ENCODE results near the gene IGFBP4.

Gene IGFBP4

DNA sequence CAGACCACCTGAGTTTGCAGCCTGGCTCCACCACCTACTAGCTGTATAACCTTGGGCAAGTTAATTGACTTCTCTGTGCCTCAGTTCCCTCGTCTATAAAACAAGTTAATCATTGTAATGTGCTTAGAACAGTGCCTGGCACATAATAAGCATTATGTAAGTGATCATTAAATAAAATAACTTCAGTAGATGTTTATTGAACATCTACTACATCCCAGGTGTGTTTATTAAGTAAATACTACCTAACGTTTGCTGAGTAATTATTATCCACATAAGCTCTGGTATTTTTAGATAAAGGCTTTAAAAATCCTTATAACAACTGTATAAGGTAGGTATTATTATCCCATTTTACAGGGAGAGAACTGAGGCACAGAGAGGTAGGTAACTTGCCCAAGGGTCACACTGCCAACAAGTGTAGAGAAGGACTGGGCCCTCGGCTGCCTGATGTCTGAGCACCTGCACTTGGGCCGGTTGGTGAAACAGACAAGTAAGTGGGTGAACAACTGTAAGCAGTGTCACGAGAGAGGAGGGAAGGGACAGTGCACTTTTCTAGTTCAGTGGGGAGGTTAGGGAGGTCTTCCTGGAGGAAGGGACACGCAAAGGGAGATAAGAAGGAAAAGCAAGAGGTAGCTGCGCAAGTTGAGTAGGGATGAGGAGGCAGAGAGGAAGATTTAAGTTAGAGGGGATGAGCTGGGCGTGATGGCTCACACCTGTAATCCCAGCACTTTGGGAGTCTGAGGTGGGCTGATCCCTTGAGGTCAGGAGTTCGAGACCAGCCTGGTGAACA is 53.6 kb downstream of the IGFBP4 start:
- H3K4me1 Mint-ChIP-seq (ENCODE audit: low read depth) = peaks cover 6% of the 10 kb centered on the region
- peak overlapping the region; percentile 71 for H3K27ac Mint-ChIP-seq
- H3K9me3 Mint-ChIP-seq = no peaks in the 10 kb centered on the region
- no peaks in the 10 kb centered on the region for H3K36me3 Mint-ChIP-seq (ENCODE audit: low read depth)
- peaks cover 11% of the 10 kb centered on the region for H3K27me3 Mint-ChIP-seq
- H3K4me3 Mint-ChIP-seq = no peak overlapping the region

- H3K4me1 Mint-ChIP-seq (ENCODE audit: low read depth) = peaks cover 6% of the 10 kb centered on the region
- no peak overlapping the region for H3K4me3 Mint-ChIP-seq
- H3K9me3 Mint-ChIP-seq = no peaks in the 10 kb centered on the region
- no peaks in the 10 kb centered on the region for H3K36me3 Mint-ChIP-seq (ENCODE audit: low read depth)
- H3K27ac Mint-ChIP-seq = no peak overlapping the region
- peaks cover 11% of the 10 kb centered on the region for H3K27me3 Mint-ChIP-seq
Observed at GRCh38 chr17:40497695-40498094, 54.4 kb downstream of the IGFBP4 start.

GRCh38 chr17:40498281-40499084 is 55.2 kb downstream of the IGFBP4 start:
- no peaks in the 10 kb centered on the region for H3K36me3 Mint-ChIP-seq (ENCODE audit: low read depth)
- no peak overlapping the region for H3K27ac Mint-ChIP-seq
- peaks cover 6% of the 10 kb centered on the region for H3K4me1 Mint-ChIP-seq (ENCODE audit: low read depth)
- H3K27me3 Mint-ChIP-seq = peaks cover 11% of the 10 kb centered on the region
- H3K4me3 Mint-ChIP-seq = no peak overlapping the region
- no peaks in the 10 kb centered on the region for H3K9me3 Mint-ChIP-seq

GRCh38 chr17:40499551-40500189 is 56.4 kb downstream of the IGFBP4 start:
- Mint-ChIP-seq H3K4me3 (no peak overlapping the region), H3K36me3 (ENCODE audit: low read depth) (no peaks in the 10 kb centered on the region), H3K4me1 (ENCODE audit: low read depth) (peaks cover 6% of the 10 kb centered on the region), H3K9me3 (no peaks in the 10 kb centered on the region), H3K27me3 (peaks cover 11% of the 10 kb centered on the region), H3K27ac (no peak overlapping the region)

GRCh38 chr17:40500190-40500589 is 56.9 kb downstream of the IGFBP4 start:
- Mint-ChIP-seq H3K9me3 (no peaks in the 10 kb centered on the region), H3K27me3 (peaks cover 11% of the 10 kb centered on the region), H3K36me3 (ENCODE audit: low read depth) (no peaks in the 10 kb centered on the region), H3K27ac (no peak overlapping the region), H3K4me3 (no peak overlapping the region), H3K4me1 (ENCODE audit: low read depth) (peaks cover 6% of the 10 kb centered on the region)

DNA sequence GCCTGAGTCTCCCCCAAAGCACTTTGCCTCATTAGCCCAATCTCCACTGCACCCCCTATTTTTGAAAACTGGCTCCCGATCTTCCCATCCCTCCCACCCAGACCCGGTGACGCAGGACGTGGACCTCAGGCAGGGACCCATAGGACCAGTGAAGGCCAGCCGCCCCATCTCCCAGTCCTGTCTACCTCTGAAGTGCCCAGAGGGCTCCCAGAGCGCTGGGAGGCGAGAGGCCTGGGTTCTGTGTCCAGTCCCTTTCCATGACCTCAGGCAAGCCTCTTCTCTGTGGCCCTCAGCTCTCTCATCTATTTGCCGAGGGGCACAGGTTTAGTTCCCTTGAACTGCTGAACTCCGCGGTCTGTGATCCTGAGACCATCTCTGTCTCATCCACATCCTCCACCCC is 57.5 kb downstream of the IGFBP4 start:
- peaks cover 6% of the 10 kb centered on the region for H3K4me1 Mint-ChIP-seq (ENCODE audit: low read depth)
- no peak overlapping the region for H3K27ac Mint-ChIP-seq
- no peaks in the 10 kb centered on the region for H3K9me3 Mint-ChIP-seq
- H3K36me3 Mint-ChIP-seq (ENCODE audit: low read depth) = no peaks in the 10 kb centered on the region
- H3K4me3 Mint-ChIP-seq = no peak overlapping the region
- H3K27me3 Mint-ChIP-seq = peaks cover 11% of the 10 kb centered on the region

DNA sequence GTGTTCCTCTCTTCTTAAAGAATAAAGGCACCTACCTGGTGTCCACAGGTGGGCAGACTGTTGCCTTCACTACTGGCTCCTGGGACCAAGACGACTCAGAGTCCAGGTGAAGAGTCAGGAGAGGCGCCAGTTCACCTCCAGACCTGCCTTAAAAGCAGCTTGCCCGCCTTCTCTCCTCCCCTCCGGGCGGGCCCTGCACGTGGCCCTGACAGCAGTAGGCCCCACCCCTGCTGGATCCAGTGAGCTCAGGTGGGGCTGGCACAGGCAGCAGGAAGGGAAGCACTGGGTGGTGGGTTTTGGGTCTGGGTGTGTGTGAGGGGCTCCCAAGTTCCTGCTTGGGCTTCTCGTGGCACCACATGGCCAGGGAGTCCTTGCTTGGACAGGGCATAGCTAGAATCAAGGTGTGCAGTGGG is 58.3 kb downstream of the IGFBP4 start, which contains the start of gene TNS4:
TSS of gene TNS4 (minus strand) at position 125 of the 413 bp plus-strand sequence. CDS start 5,198 bp downstream, outside the sequence.
- Mint-ChIP-seq H3K9me3 (no peaks in the 10 kb centered on the region), H3K36me3 (ENCODE audit: low read depth) (no peaks in the 10 kb centered on the region), H3K27ac (no peak within 1 kb of the TSS), H3K4me1 (ENCODE audit: low read depth) (peaks cover 6% of the 10 kb centered on the region), H3K4me3 (no peak within 1 kb of the TSS), H3K27me3 (peaks cover 11% of the 10 kb centered on the region)

GRCh38 chr17:40502716-40503115 is 59.5 kb downstream of the IGFBP4 start:
- peaks cover 11% of the 10 kb centered on the region for H3K27me3 Mint-ChIP-seq
- H3K27ac Mint-ChIP-seq = no peak overlapping the region
- no peaks in the 10 kb centered on the region for H3K9me3 Mint-ChIP-seq
- peaks cover 3% of the 10 kb centered on the region for H3K4me1 Mint-ChIP-seq (ENCODE audit: low read depth)
- H3K36me3 Mint-ChIP-seq (ENCODE audit: low read depth) = no peaks in the 10 kb centered on the region
- H3K4me3 Mint-ChIP-seq = no peak overlapping the region

DNA sequence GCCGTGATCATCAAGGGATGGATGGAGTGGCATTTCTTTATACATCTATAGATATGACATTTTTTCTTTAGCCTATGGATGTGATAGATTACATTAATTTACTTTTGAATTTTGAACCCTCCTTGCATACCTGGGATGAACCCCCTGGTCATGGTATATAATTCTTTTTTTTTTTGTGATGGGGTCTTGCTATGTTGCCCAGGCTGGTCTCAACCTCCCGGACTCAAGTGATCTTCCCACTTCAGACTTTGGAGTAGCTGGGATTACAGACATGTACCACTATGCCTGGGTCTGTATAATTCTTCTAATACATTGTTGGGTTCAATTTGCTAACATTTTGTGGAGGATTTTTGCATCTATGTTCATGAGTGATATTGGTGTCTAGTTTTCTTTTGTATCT is 59.9 kb downstream of the IGFBP4 start:
- H3K27me3 Mint-ChIP-seq = peaks cover 11% of the 10 kb centered on the region
- H3K4me3 Mint-ChIP-seq = no peak overlapping the region
- H3K36me3 Mint-ChIP-seq (ENCODE audit: low read depth) = no peaks in the 10 kb centered on the region
- no peaks in the 10 kb centered on the region for H3K9me3 Mint-ChIP-seq
- no peaks in the 10 kb centered on the region for H3K4me1 Mint-ChIP-seq (ENCODE audit: low read depth)
- H3K27ac Mint-ChIP-seq = no peak overlapping the region

DNA sequence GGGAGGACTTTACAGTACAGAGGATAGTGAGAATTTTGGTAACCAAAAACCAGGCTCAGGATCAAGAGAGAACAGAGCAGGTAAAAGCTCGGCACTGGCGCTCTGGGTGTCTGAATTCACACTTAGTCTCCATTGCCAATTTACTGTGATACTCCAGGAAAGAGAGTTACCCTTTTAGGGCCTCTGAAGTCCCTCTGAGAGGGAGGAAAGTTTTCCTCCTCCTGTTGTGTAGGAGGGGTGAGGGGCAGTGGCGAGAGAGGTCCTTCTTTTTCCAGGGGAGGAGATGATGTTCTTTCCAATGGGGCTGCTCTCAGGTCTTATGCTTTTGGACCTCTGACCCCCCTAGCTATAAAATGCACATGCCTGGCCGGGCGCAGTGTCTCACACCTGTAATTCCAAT is 63.5 kb downstream of the IGFBP4 start:
- Mint-ChIP-seq H3K27ac (no peak overlapping the region), H3K27me3 (no peaks in the 10 kb centered on the region), H3K4me3 (no peak overlapping the region), H3K4me1 (ENCODE audit: low read depth) (no peaks in the 10 kb centered on the region), H3K36me3 (ENCODE audit: low read depth) (no peaks in the 10 kb centered on the region), H3K9me3 (no peaks in the 10 kb centered on the region)
